HepG2 (cell line): ENCODE data around the gene VIPR1.

Experiments
- CBX2 ChIP-seq, 2 experiments: fragments of 200-600 bp in 1 of 2; sonication (generic); formaldehyde crosslinking in 1 of 2; IDR thresholded peaks; 2 replicates each; pipeline versions ENCODE4 v1.7.0 to v1.8.1; 2018 to 2022; ENCODE audit warnings: low read depth in 2 of 2, low read length in 1 of 2, mild to moderate bottlenecking in 1 of 2, missing genetic modification reagents in 1 of 2
- CTCF ChIP-seq: sonication (generic); formaldehyde crosslinking; IDR thresholded peaks from 2 replicates; pipeline ENCODE4 v1.5.0; 2020; ENCODE audit warnings: mild to moderate bottlenecking, missing genetic modification reagents, moderate library complexity
- EZH2 ChIP-seq: conservative IDR thresholded peaks from 2 replicates; pipeline ENCODE4 v1.6.1; 2012; ENCODE audit warnings: mild to moderate bottlenecking, low read depth, low read length, moderate library complexity
- FOXK2 ChIP-seq: fragments of 450-650 bp; IDR thresholded peaks from 2 replicates; pipeline ENCODE4 v1.6.1; 2016
- ZNF713 ChIP-seq: sonication (generic); formaldehyde crosslinking; IDR thresholded peaks from 2 replicates; pipeline ENCODE4 v1.4.0; 2020; ENCODE audit warnings: mild to moderate bottlenecking, missing genetic modification reagents

GRCh38 chr3:42525736-42526345 lies 23.4 kb downstream of the VIPR1 start:
- TF ChIP-seq FOXK2, result no peak
- TF ChIP-seq EZH2, result no peak
- no peak for TF ChIP-seq CTCF
- TF ChIP-seq CBX2 (IDR thresholded peaks at IDR 0.05; ENCODE audit: low read depth, low read length), result no peak
- TF ChIP-seq CBX2 (CRISPR knock-in tag; IDR thresholded peaks at IDR 0.05; ENCODE audit: low read depth), result no peak
- TF ChIP-seq ZNF713, result no peak
